GM12891 (cell line): Measurements from ENCODE around the gene BICC1.

Source experiments
- POLR2A ChIP-seq: IDR thresholded peaks from 2 replicates; pipeline ENCODE4 v1.6.1; 2011; ENCODE audit warnings: low read depth, low read length, control low read depth
- POLR2AphosphoS5 ChIP-seq: IDR thresholded peaks from 2 replicates; pipeline ENCODE4 v1.6.1; 2011; ENCODE audit warnings: low read depth, low read length, control low read depth

- TF ChIP-seq POLR2AphosphoS5: no peak
- no peak for TF ChIP-seq POLR2A
Observed at GRCh38 chr10:58731276-58731675, 218.6 kb downstream of the BICC1 start.
